Measurements from ENCODE around the gene MACO1.

DNA sequence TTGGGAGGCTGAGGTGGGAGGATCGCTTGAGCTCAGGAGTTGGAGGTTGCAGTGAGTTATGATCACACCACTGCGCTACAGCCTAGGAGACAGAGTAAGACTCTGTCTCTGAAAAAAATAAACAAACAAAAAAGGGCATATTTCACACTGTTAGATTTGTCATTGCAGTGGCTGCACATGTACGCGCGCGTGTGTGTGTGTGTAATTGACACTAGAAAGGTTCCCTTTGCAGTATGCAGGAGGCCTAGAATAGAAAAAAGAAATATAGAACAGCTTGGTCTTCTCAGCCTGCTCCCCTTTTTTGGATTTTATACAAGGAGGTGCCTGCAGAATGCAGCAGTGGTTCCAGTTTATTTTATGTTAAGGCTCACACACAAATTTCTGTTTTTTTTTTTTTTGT lies 8.6 kb downstream of the MACO1 start:
- TF ChIP-seq, protein P1, sequence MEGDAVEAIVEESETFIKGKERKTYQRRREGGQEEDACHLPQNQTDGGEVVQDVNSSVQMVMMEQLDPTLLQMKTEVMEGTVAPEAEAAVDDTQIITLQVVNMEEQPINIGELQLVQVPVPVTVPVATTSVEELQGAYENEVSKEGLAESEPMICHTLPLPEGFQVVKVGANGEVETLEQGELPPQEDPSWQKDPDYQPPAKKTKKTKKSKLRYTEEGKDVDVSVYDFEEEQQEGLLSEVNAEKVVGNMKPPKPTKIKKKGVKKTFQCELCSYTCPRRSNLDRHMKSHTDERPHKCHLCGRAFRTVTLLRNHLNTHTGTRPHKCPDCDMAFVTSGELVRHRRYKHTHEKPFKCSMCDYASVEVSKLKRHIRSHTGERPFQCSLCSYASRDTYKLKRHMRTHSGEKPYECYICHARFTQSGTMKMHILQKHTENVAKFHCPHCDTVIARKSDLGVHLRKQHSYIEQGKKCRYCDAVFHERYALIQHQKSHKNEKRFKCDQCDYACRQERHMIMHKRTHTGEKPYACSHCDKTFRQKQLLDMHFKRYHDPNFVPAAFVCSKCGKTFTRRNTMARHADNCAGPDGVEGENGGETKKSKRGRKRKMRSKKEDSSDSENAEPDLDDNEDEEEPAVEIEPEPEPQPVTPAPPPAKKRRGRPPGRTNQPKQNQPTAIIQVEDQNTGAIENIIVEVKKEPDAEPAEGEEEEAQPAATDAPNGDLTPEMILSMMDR (conservative IDR thresholded peaks at IDR 0.05) = no peak
- no peak for TF ChIP-seq ZFX (IDR thresholded peaks at IDR 0.05)
